MM.1S (cell line): ENCODE results near the gene PGBD5.

Experiments used
- DNase-seq: peaks from one replicate; pipeline ENCODE4 v3.0.0-alpha.2; 2015
- H2AFZ ChIP-seq: fragments of 300-600 bp; sonication (generic); 2 replicates; pipeline ENCODE4 v1.6.0; 2016; ENCODE audit warnings: antibody characterized with exemption, low read length
- H3F3A ChIP-seq: fragments of 300-600 bp; sonication (generic); 2 replicates; pipeline ENCODE4 v1.6.1; 2016; ENCODE audit warnings: mild to moderate bottlenecking, antibody characterized with exemption, low read length, moderate library complexity, mixed read lengths; ENCODE audit not compliant: insufficient read depth
- H3K27ac ChIP-seq: fragments of 300-600 bp; sonication (generic); 2 replicates; pipeline ENCODE4 v1.5.1; 2016; ENCODE audit warnings: mild to moderate bottlenecking, low read length
- H3K27me3 ChIP-seq: fragments of 300-600 bp; sonication (generic); replicated peaks from 2 replicates; pipeline ENCODE4 v1.6.0; 2016; ENCODE audit warnings: low read length; ENCODE audit not compliant: insufficient read depth
- H3K36me3 ChIP-seq: fragments of 300-600 bp; sonication (generic); replicated peaks from 2 replicates; pipeline ENCODE4 v1.6.1; 2016; ENCODE audit warnings: mild to moderate bottlenecking, low read length, mixed read lengths; ENCODE audit not compliant: insufficient read depth
- H3K4me1 ChIP-seq: fragments of 300-600 bp; sonication (generic); 2 replicates; pipeline ENCODE4 v1.6.1; 2016; ENCODE audit warnings: low read length, mixed read lengths
- H3K4me2 ChIP-seq: fragments of 300-600 bp; sonication (generic); 2 replicates; pipeline ENCODE4 v1.6.0; 2016; ENCODE audit warnings: low read depth, low read length
- H3K4me3 ChIP-seq: fragments of 300-600 bp; sonication (generic); 2 replicates; pipeline ENCODE4 v1.5.1; 2016; ENCODE audit warnings: low read length, mixed read lengths
- H3K79me2 ChIP-seq: fragments of 300-600 bp; sonication (generic); 2 replicates; pipeline ENCODE4 v1.6.1; 2016; ENCODE audit warnings: mixed run types, low read length, mixed read lengths
- H3K9ac ChIP-seq: fragments of 300-600 bp; sonication (generic); 2 replicates; pipeline ENCODE4 v1.6.1; 2016; ENCODE audit warnings: low read length, mixed read lengths
- H3K9me2 ChIP-seq: fragments of 300-600 bp; sonication (generic); replicated peaks from 2 replicates; pipeline ENCODE4 v1.6.1; 2016; ENCODE audit warnings: mild to moderate bottlenecking, low read length, mixed read lengths; ENCODE audit not compliant: insufficient read depth
- H3K9me3 ChIP-seq: fragments of 300-600 bp; sonication (generic); replicated peaks from 2 replicates; pipeline ENCODE4 v1.6.1; 2016; ENCODE audit warnings: mild to moderate bottlenecking, low read length, mixed read lengths; ENCODE audit not compliant: insufficient read depth
- H4K20me1 ChIP-seq: fragments of 300-600 bp; sonication (generic); 2 replicates; pipeline ENCODE4 v1.6.1; 2016; ENCODE audit warnings: mild to moderate bottlenecking, low read length, moderate library complexity, mixed read lengths; ENCODE audit not compliant: insufficient read depth
- CTCF ChIP-seq: fragments of 300-600 bp; sonication (generic); IDR thresholded peaks from 2 replicates; pipeline ENCODE4 v1.5.1; 2016; ENCODE audit warnings: antibody characterized with exemption, low read length, mixed read lengths
- EZH2 ChIP-seq: fragments of 300-600 bp; sonication (generic); optimal IDR thresholded peaks from 2 replicates; pipeline ENCODE3; 2017; ENCODE audit warnings: low read depth, mild to moderate bottlenecking, antibody characterized with exemption, low read length, mixed read lengths
- EZH2phosphoT487 ChIP-seq: fragments of 300-600 bp; sonication (generic); IDR thresholded peaks from 2 replicates; pipeline ENCODE4 v1.6.1; 2018; ENCODE audit warnings: antibody characterized with exemption, low read length

Gene PGBD5

GRCh38 chr1:230277201-230278025 is 148.7 kb downstream of the PGBD5 start:
- Histone ChIP-seq H3K36me3 (peaks cover 10% of the 10 kb centered on the region; the same call in 1 of the 2 replicates), H3F3A (no peaks in the 10 kb centered on the region), H3K9me3 (no peaks in the 10 kb centered on the region), H3K4me2 (no peak overlapping the region), H3K4me3 (no peak overlapping the region), H2AFZ (no peak overlapping the region), H3K27ac (no peak overlapping the region), H3K79me2 (no peaks in the 10 kb centered on the region), H3K27me3 (no peaks in the 10 kb centered on the region), H3K4me1 (no peaks in the 10 kb centered on the region), H3K9me2 (no peaks in the 10 kb centered on the region), H4K20me1 (no peaks in the 10 kb centered on the region), H3K9ac (no peak overlapping the region)
- no peak for DNase-seq
- TF ChIP-seq EZH2 (no peak), EZH2phosphoT487 (no peak), CTCF (no peak)

GRCh38 chr1:230276401-230276800 is 149.7 kb downstream of the PGBD5 start:
- H3K4me1 ChIP-seq, result no peaks in the 10 kb centered on the region
- no peak overlapping the region for H3K27ac ChIP-seq
- no peaks in the 10 kb centered on the region for H3K9me2 ChIP-seq
- H4K20me1 ChIP-seq, result no peaks in the 10 kb centered on the region
- H3K36me3 ChIP-seq, result peaks cover 10% of the 10 kb centered on the region; the same call in 1 of the 2 replicates
- H3K9me3 ChIP-seq, result no peaks in the 10 kb centered on the region
- no peak for TF ChIP-seq CTCF
- TF ChIP-seq EZH2, result no peak
- no peak for TF ChIP-seq EZH2phosphoT487
- no peaks in the 10 kb centered on the region for H3F3A ChIP-seq
- H3K27me3 ChIP-seq, result no peaks in the 10 kb centered on the region
- H3K4me2 ChIP-seq, result no peak overlapping the region
- H2AFZ ChIP-seq, result no peak overlapping the region
- no peak overlapping the region for H3K4me3 ChIP-seq
- no peaks in the 10 kb centered on the region for H3K79me2 ChIP-seq
- DNase-seq, result no peak
- no peak overlapping the region for H3K9ac ChIP-seq

- H3K9me3 ChIP-seq, result no peaks in the 10 kb centered on the region
These were observed 151.9 kb downstream of the PGBD5 start for GRCh38 chr1:230274254-230274653.

More at GRCh38 chr1:230274254-230274653, 151.9 kb downstream of the PGBD5 start:
- H3F3A ChIP-seq, result no peaks in the 10 kb centered on the region
- H3K27ac ChIP-seq, result no peak overlapping the region
- no peak overlapping the region for H3K9ac ChIP-seq
- no peaks in the 10 kb centered on the region for H3K9me2 ChIP-seq
- H3K4me2 ChIP-seq, result no peak overlapping the region
- no peaks in the 10 kb centered on the region for H3K27me3 ChIP-seq
- no peak overlapping the region for H2AFZ ChIP-seq
- no peaks in the 10 kb centered on the region for H3K79me2 ChIP-seq
- no peak for DNase-seq
- TF ChIP-seq EZH2phosphoT487 (no peak), EZH2 (no peak), CTCF (no peak)
- H3K4me3 ChIP-seq, result no peak overlapping the region
- H4K20me1 ChIP-seq, result no peaks in the 10 kb centered on the region
- peaks cover 10% of the 10 kb centered on the region; the same call in 1 of the 2 replicates for H3K36me3 ChIP-seq
- H3K4me1 ChIP-seq, result no peaks in the 10 kb centered on the region
